Body of pancreas (tissue), 4 donors: ENCODE results near the gene HNRNPK.
A peak's percentile ranks its signal among the peaks of the same experiment; 100 is the strongest.

Experiments
- CTCF ChIP-seq, 7 experiments: fragments of 450-650 bp in 4 of 7; fragments of 200-600 bp in 3 of 7; sonication (generic) in 3 of 7; IDR thresholded peaks; one replicate each; pipeline ENCODE4 v1.5.1; 2016 to 2019; ENCODE audit warnings: antibody characterized with exemption in 7 of 7
- POLR2A ChIP-seq, 3 donors: fragments of 450-650 bp; IDR thresholded peaks; one replicate each; pipeline ENCODE4 v1.6.1; 2016; ENCODE audit warnings: antibody characterized with exemption in 3 of 3, mild to moderate bottlenecking in 2 of 3

GRCh38 chr9:83920927-83921707 lies 58.9 kb downstream of the HNRNPK start, which contains the start of gene KIF27:
- peak in 5 of 7 experiments; percentile 28 to 67 (median 42) for TF ChIP-seq CTCF (IDR thresholded peaks at IDR 0.05)
- TF ChIP-seq POLR2A (IDR thresholded peaks at IDR 0.05) = peak; percentile 73 to 88 (median 81)
